HEK293T (cell line): ENCODE measurements around the gene OR10A2.
"Not testable (repeated sequence)": the region's sequence is repeated elsewhere in the genome, so short reads cannot be mapped to it uniquely, and the experiment has no call there.

Experiments
- CTCF ChIA-PET: fragments of 350-600 bp; formaldehyde crosslinking; extraction: SDS; loops from one replicate; lab custom pipeline; 2021; ENCODE audit warnings: antibody characterized with exemption, inconsistent platforms; lab: Yijun Ruan, JAX
- POLR2A ChIA-PET: fragments of 350-600 bp; formaldehyde crosslinking; extraction: SDS; loops from one replicate; lab custom pipeline; 2020; ENCODE audit warnings: antibody characterized with exemption, inconsistent platforms; lab: Yijun Ruan, JAX
- DNase-seq: peaks from one replicate; pipeline ENCODE4 v3.0.0; 2012; ENCODE audit warnings: mixed read lengths; ENCODE audit errors: extremely low spot score
- ARNT ChIP-seq: fragments of 450-650 bp; IDR thresholded peaks from 2 replicates; pipeline ENCODE4 v1.6.1; 2017; ENCODE audit warnings: mild to moderate bottlenecking
- BHLHE40 ChIP-seq: fragments of 450-650 bp; IDR thresholded peaks from 2 replicates; pipeline ENCODE4 v1.6.1; 2016; ENCODE audit warnings: mild to moderate bottlenecking, moderate library complexity, borderline replicate concordance
- CTBP1 ChIP-seq: fragments of 450-650 bp; IDR thresholded peaks from 2 replicates; pipeline ENCODE4 v1.6.1; 2016; ENCODE audit warnings: borderline replicate concordance
- ELF4 ChIP-seq: fragments of 450-650 bp; IDR thresholded peaks from 2 replicates; pipeline ENCODE4 v1.6.1; 2017; ENCODE audit warnings: antibody characterized with exemption
- FOXA1 ChIP-seq: fragments of 450-650 bp; IDR thresholded peaks from 2 replicates; pipeline ENCODE4 v1.6.1; 2016; ENCODE audit warnings: mild to moderate bottlenecking
- FOXK2 ChIP-seq: fragments of 450-650 bp; IDR thresholded peaks from 2 replicates; pipeline ENCODE4 v1.6.1; 2016; ENCODE audit warnings: mild to moderate bottlenecking
- FOXM1 ChIP-seq: fragments of 450-650 bp; IDR thresholded peaks from 2 replicates; pipeline ENCODE4 v1.6.1; 2017; ENCODE audit warnings: mild to moderate bottlenecking, borderline replicate concordance
- HDGF ChIP-seq: fragments of 450-650 bp; IDR thresholded peaks from 2 replicates; pipeline ENCODE4 v1.6.1; 2017; ENCODE audit warnings: antibody characterized with exemption, borderline replicate concordance
- L3MBTL2 ChIP-seq: fragments of 450-650 bp; conservative IDR thresholded peaks from 2 replicates; pipeline ENCODE4 v1.6.1; 2016; ENCODE audit warnings: mild to moderate bottlenecking
- LEF1 ChIP-seq: fragments of 450-650 bp; IDR thresholded peaks from 2 replicates; pipeline ENCODE4 v1.6.1; 2017; ENCODE audit warnings: mild to moderate bottlenecking, borderline replicate concordance
- NFRKB ChIP-seq: fragments of 450-650 bp; IDR thresholded peaks from 2 replicates; pipeline ENCODE4 v1.6.1; 2016; ENCODE audit warnings: mild to moderate bottlenecking, moderate library complexity
- SP1 ChIP-seq: fragments of 450-650 bp; IDR thresholded peaks from 2 replicates; pipeline ENCODE4 v1.6.1; 2017
- SUZ12 ChIP-seq: fragments of 450-650 bp; IDR thresholded peaks from 2 replicates; pipeline ENCODE4 v1.6.1; 2016; ENCODE audit warnings: mild to moderate bottlenecking
- TARDBP ChIP-seq: fragments of 450-650 bp; IDR thresholded peaks from 2 replicates; pipeline ENCODE4 v1.6.1; 2016
- ZNF384 ChIP-seq: fragments of 450-650 bp; IDR thresholded peaks from 2 replicates; pipeline ENCODE4 v1.6.1; 2016
- TF ChIP-seq, protein P1 (sequence below): fragments of 450-650 bp; IDR thresholded peaks from 2 replicates; pipeline ENCODE4 v1.6.1; 2016

The OR10A2 gene

DNA sequence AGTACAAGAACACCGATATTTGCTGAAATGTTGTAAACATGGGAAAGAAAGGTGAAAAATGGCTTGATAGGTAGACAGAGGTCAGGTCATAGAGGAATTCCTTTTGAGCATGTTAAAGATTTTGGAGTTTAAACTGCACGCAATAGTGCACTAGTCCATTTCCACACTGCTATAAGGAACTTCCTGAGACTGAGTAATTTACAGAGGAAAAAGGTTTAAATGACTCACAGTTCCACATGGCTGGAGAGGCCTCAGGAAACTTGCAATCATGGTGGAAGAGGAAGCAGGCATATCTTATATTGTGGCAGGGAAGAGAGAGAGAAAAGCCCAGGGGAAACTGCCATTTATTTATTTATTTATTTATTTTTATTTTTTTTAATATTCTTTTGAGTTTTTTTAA is 12.3 kb upstream of the OR10A2 start:
- no peak for DNase-seq
- ChIA-PET CTCF (no interaction called here), POLR2A (no interaction called here)
- TF ChIP-seq SP1 = no peak
- no peak for TF ChIP-seq L3MBTL2
- no peak for TF ChIP-seq HDGF
- no peak for TF ChIP-seq CTBP1
- TF ChIP-seq FOXK2 = no peak
- TF ChIP-seq SUZ12 = no peak
- no peak for TF ChIP-seq BHLHE40
- no peak for TF ChIP-seq LEF1
- TF ChIP-seq NFRKB = no peak

DNA sequence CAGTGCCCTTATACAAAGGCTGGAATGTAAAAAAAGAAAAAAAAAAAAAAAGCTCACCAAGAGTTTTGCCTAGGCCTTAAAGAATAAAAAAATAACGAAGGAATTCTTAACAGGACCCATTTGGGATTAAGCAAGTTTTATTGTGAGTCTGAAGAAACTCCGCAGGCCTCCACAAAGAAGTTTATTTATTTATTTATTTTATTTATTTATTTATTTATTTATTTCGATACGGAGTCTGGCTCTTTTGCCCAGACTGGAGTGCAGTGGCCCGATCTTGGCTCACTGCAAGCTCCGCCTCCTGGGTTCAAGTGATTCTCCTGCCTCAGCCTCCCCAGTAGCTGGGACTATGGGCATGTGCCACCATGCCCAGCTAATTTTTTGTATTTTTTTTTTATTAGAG is 8.1 kb upstream of the OR10A2 start:
- CTCF ChIA-PET = interaction anchor here (0.7 to 1.5 kb wide), 2 partner anchors 10 to 840 kb away, joined by 3 to 4 read pairs; no protein-coding TSS in a partner anchor
- POLR2A ChIA-PET, DNase-seq: not testable (repeated sequence)

DNA sequence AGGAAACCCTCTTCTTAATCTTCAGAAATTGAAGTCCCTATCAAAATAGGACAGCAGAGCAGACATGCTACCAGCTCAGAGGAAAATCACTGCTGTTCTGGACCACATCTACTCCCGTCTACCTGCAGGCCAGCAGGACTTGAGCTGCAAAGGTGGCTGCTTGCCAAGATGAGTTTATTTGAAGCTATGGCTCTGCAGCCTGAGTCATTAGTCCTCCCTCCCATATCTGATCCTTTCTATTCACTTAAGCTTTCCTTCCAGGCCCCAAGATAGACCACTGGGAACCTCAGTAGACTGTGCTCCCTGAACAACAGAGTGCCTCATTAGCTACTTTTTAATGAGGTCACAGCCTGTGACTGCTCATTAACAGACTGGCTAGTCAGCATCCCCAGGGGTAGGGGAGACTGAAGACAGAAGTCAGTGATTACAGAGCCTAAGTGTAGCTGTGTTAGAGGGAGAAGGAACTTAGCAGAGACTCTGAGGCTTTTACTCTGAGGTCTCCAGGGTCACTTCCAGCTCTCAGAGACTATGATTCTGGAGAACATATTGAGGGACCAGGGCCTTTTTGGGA is 6.8 kb upstream of the OR10A2 start:
- DNase-seq = no peak
- ChIA-PET CTCF (interaction anchor here (1.5 kb wide), 1 partner anchor 8 kb away, joined by 4 read pairs; no protein-coding TSS in a partner anchor), POLR2A (no interaction called here)
- no peak for TF ChIP-seq LEF1
- no peak for TF ChIP-seq NFRKB
- TF ChIP-seq, protein P1, sequence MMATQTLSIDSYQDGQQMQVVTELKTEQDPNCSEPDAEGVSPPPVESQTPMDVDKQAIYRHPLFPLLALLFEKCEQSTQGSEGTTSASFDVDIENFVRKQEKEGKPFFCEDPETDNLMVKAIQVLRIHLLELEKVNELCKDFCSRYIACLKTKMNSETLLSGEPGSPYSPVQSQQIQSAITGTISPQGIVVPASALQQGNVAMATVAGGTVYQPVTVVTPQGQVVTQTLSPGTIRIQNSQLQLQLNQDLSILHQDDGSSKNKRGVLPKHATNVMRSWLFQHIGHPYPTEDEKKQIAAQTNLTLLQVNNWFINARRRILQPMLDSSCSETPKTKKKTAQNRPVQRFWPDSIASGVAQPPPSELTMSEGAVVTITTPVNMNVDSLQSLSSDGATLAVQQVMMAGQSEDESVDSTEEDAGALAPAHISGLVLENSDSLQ = no peak
- TF ChIP-seq FOXA1 = no peak
- TF ChIP-seq HDGF = no peak

DNA sequence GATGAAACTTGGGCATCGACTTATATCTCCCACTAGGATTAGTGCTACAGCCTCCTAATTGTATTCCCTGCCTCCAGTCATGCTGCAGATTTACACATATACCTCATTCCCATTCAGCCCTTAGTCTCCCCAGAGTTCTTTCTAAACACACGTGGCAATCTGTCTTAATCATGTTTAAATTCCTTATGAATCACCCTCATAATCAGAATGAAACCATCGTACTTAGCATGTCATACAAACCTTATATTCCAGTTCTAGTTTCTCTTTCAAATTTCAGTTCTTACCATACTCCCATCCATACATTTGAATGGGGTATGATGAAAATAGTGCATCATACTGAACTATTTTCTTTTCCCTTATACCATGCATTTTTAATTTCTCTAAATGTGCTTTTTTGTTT is 6.0 kb upstream of the OR10A2 start:
- ChIA-PET CTCF (no interaction called here), POLR2A (no interaction called here)
- no peak for DNase-seq
- TF ChIP-seq LEF1 = no peak
- TF ChIP-seq ELF4 = no peak
- TF ChIP-seq FOXA1 = no peak
- no peak for TF ChIP-seq FOXM1
- TF ChIP-seq SP1 = no peak
- TF ChIP-seq, protein P1 = no peak
- no peak for TF ChIP-seq NFRKB
- TF ChIP-seq ARNT = no peak
- TF ChIP-seq L3MBTL2 = no peak
- TF ChIP-seq HDGF = no peak
- TF ChIP-seq ZNF384 = no peak
- no peak for TF ChIP-seq TARDBP
- TF ChIP-seq BHLHE40 = no peak
- TF ChIP-seq FOXK2 = no peak
- TF ChIP-seq SUZ12 = no peak
- no peak for TF ChIP-seq CTBP1

DNA sequence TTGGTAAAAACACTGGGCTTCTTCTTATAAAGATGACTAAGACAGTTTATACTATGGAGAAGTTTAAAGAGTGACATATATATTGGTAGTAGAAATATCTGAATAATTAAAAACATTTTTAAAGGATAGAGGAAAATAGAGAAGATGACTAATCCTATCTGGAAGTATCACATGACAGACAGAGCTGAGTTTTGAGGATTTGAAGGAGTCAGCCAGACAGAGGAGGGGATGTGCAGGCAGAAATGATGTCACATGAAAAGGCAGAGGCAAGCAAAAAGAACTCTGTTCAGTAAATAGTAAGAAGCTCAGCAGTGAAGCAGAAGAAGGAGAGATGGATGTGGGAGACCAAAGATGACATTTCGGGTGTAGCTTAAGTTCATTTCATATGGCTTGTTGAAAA is 1.6 kb downstream of the OR10A2 start:
- ChIA-PET POLR2A (no interaction called here), CTCF (interaction anchor here (0.6 to 1.4 kb wide), 2 partner anchors 9 to 1041 kb away, joined by 4 to 5 read pairs; no protein-coding TSS in a partner anchor)
- no peak for TF ChIP-seq NFRKB
- no peak for TF ChIP-seq SUZ12
- no peak for TF ChIP-seq LEF1
- no peak for TF ChIP-seq L3MBTL2
- TF ChIP-seq FOXA1 = no peak
- TF ChIP-seq HDGF = no peak
- no peak for TF ChIP-seq TARDBP
- no peak for TF ChIP-seq ARNT
- no peak for TF ChIP-seq BHLHE40
- DNase-seq = no peak

DNA sequence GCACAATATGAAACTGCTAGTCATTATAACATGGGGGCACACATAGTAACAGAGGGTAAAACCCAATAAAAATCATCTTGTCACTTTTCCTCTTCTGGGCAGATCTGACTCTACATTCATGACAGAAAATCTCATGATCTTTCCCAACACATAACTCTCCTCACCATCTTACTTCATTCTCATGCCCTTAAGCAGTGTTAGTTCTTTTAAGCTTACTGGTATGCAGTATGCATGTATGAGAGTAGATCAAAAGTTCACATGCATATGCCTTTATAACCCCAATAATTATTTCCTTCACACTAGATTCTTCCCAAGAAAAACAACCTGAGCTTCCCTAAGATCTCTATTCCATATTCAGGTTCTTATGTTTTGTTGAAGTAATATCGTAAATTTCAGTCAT is 8.4 kb downstream of the OR10A2 start:
- DNase-seq = no peak
- TF ChIP-seq SP1 (no peak), BHLHE40 (no peak), NFRKB (no peak), ELF4 (no peak), ARNT (no peak), L3MBTL2 (no peak), LEF1 (no peak)
- TF ChIP-seq, protein P1 = no peak
- ChIA-PET POLR2A (no interaction called here), CTCF (no interaction called here)

DNA sequence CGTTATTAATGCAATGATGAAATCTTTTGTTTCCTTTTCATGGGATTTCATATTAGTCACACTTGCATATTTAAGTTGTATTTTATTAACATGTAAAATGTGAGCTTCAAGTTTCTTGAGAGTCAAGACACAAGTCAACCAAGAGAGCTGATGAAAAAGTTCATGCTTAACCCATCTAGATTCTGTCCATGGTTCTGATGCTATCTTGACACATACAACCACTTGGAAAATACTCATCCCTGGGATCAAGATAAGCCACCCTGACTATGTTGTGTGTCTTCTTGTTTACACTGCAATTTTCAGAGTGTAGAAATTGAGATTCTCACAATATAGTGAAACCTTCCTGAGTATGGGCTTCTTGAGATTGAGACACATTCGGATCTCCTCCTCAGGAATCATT is 12.9 kb downstream of the OR10A2 start:
- CTCF ChIA-PET = no interaction called here
- POLR2A ChIA-PET = no interaction called here
- DNase-seq = no peak
- TF ChIP-seq CTBP1 = no peak
- no peak for TF ChIP-seq HDGF
- TF ChIP-seq ARNT = no peak
- no peak for TF ChIP-seq TARDBP
- no peak for TF ChIP-seq ZNF384
- no peak for TF ChIP-seq LEF1
- no peak for TF ChIP-seq FOXM1
- TF ChIP-seq SUZ12 = no peak
- TF ChIP-seq ELF4 = no peak
